ENCODE data around the gene PMPCA.

Gene PMPCA

GRCh38 chr9:136462664-136463063, 52.2 kb downstream of the PMPCA start:
- WGBS, 2 experiments (ENCODE audit: insufficient coverage in 2 of 2), result 96 to 98% methylated on average over 17 of the region's 17 CpGs
- Histone ChIP-seq H3K27ac (ENCODE audit: low read depth, low read length, severe bottlenecking) (no peak overlapping the region), H3K4me3 (ENCODE audit: extremely low read depth, insufficient read depth, low read length, poor library complexity, severe bottlenecking) (no peak overlapping the region), H3K9me3 (ENCODE audit: control insufficient read depth, low read length) (no peaks in the 10 kb centered on the region), H3K36me3 (ENCODE audit: control insufficient read depth, insufficient read depth, low read length) (peaks cover 98% of the 10 kb centered on the region), H3K4me1 (ENCODE audit: control insufficient read depth, insufficient read depth, low read length, poor library complexity, severe bottlenecking) (no peaks in the 10 kb centered on the region)

- Histone ChIP-seq H3K36me3 (ENCODE audit: control insufficient read depth, insufficient read depth, low read length) (peaks cover 99% of the 10 kb centered on the region), H3K4me3 (ENCODE audit: extremely low read depth, insufficient read depth, low read length, poor library complexity, severe bottlenecking) (no peak overlapping the region), H3K9me3 (ENCODE audit: control insufficient read depth, low read length) (no peaks in the 10 kb centered on the region), H3K4me1 (ENCODE audit: control insufficient read depth, insufficient read depth, low read length, poor library complexity, severe bottlenecking) (no peaks in the 10 kb centered on the region), H3K27ac (ENCODE audit: low read depth, low read length, severe bottlenecking) (no peak overlapping the region)
- WGBS, 2 experiments (ENCODE audit: insufficient coverage in 2 of 2), result 97 to 99% methylated on average over 12 to 14 of the region's 14 CpGs
Observed at GRCh38 chr9:136463578-136463977, 53.1 kb downstream of the PMPCA start.

- Histone ChIP-seq H3K27ac (ENCODE audit: low read depth, low read length, severe bottlenecking) (no peak overlapping the region), H3K9me3 (ENCODE audit: control insufficient read depth, low read length) (no peaks in the 10 kb centered on the region), H3K4me3 (ENCODE audit: extremely low read depth, insufficient read depth, low read length, poor library complexity, severe bottlenecking) (no peak overlapping the region), H3K4me1 (ENCODE audit: control insufficient read depth, insufficient read depth, low read length, poor library complexity, severe bottlenecking) (no peaks in the 10 kb centered on the region), H3K36me3 (ENCODE audit: control insufficient read depth, insufficient read depth, low read length) (peaks cover 96% of the 10 kb centered on the region)
- 96 to 100% methylated on average over 6 of the region's 6 CpGs for WGBS, 2 experiments (ENCODE audit: insufficient coverage in 2 of 2)
Observed at GRCh38 chr9:136464241-136464640, 53.8 kb downstream of the PMPCA start.

GRCh38 chr9:136465500-136466154, 55.2 kb downstream of the PMPCA start:
- no peak overlapping the region for H3K4me3 ChIP-seq (ENCODE audit: extremely low read depth, insufficient read depth, low read length, poor library complexity, severe bottlenecking)
- no peak overlapping the region for H3K27ac ChIP-seq (ENCODE audit: low read depth, low read length, severe bottlenecking)
- no peaks in the 10 kb centered on the region for H3K9me3 ChIP-seq (ENCODE audit: control insufficient read depth, low read length)
- H3K4me1 ChIP-seq (ENCODE audit: control insufficient read depth, insufficient read depth, low read length, poor library complexity, severe bottlenecking), result no peaks in the 10 kb centered on the region
- 95 to 98% methylated on average over 27 of the region's 27 CpGs for whole genome bisulfite sequencing, 2 experiments (ENCODE audit: insufficient coverage in 2 of 2)
- H3K36me3 ChIP-seq (ENCODE audit: control insufficient read depth, insufficient read depth, low read length), result peaks cover 97% of the 10 kb centered on the region

- WGBS, 2 experiments (ENCODE audit: insufficient coverage in 2 of 2), result 97 to 98% methylated on average over 30 of the region's 30 CpGs
- Histone ChIP-seq H3K36me3 (ENCODE audit: control insufficient read depth, insufficient read depth, low read length) (peaks cover 97% of the 10 kb centered on the region), H3K4me3 (ENCODE audit: extremely low read depth, insufficient read depth, low read length, poor library complexity, severe bottlenecking) (no peak overlapping the region)
Observed at GRCh38 chr9:136466155-136466541, 55.7 kb downstream of the PMPCA start.

GRCh38 chr9:136467766-136468165, 57.3 kb downstream of the PMPCA start:
- Histone ChIP-seq H3K27ac (ENCODE audit: low read depth, low read length, severe bottlenecking) (no peak overlapping the region), H3K9me3 (ENCODE audit: control insufficient read depth, low read length) (no peaks in the 10 kb centered on the region), H3K4me3 (ENCODE audit: extremely low read depth, insufficient read depth, low read length, poor library complexity, severe bottlenecking) (no peak overlapping the region), H3K4me1 (ENCODE audit: control insufficient read depth, insufficient read depth, low read length, poor library complexity, severe bottlenecking) (no peaks in the 10 kb centered on the region), H3K36me3 (ENCODE audit: control insufficient read depth, insufficient read depth, low read length) (peaks cover 97% of the 10 kb centered on the region)
- WGBS, 2 experiments (ENCODE audit: insufficient coverage in 2 of 2), result 98% methylated on average over 11 to 15 of the region's 15 CpGs

More at GRCh38 chr9:136466155-136466541, 55.7 kb downstream of the PMPCA start:
- Histone ChIP-seq H3K4me1 (ENCODE audit: control insufficient read depth, insufficient read depth, low read length, poor library complexity, severe bottlenecking) (no peaks in the 10 kb centered on the region), H3K27ac (ENCODE audit: low read depth, low read length, severe bottlenecking) (no peak overlapping the region), H3K9me3 (ENCODE audit: control insufficient read depth, low read length) (no peaks in the 10 kb centered on the region)

- Histone ChIP-seq H3K27ac (ENCODE audit: low read depth, low read length, severe bottlenecking) (no peak overlapping the region), H3K4me1 (ENCODE audit: control insufficient read depth, insufficient read depth, low read length, poor library complexity, severe bottlenecking) (no peaks in the 10 kb centered on the region), H3K36me3 (ENCODE audit: control insufficient read depth, insufficient read depth, low read length) (peaks cover 97% of the 10 kb centered on the region), H3K9me3 (ENCODE audit: control insufficient read depth, low read length) (no peaks in the 10 kb centered on the region), H3K4me3 (ENCODE audit: extremely low read depth, insufficient read depth, low read length, poor library complexity, severe bottlenecking) (no peak overlapping the region)
- 97 to 98% methylated on average over 11 of the region's 11 CpGs for WGBS, 2 experiments (ENCODE audit: insufficient coverage in 2 of 2)
Observed at GRCh38 chr9:136470356-136470755, 59.9 kb downstream of the PMPCA start.

GRCh38 chr9:136470792-136471469, 60.5 kb downstream of the PMPCA start:
- no peaks in the 10 kb centered on the region for H3K4me1 ChIP-seq (ENCODE audit: control insufficient read depth, insufficient read depth, low read length, poor library complexity, severe bottlenecking)
- no peaks in the 10 kb centered on the region for H3K9me3 ChIP-seq (ENCODE audit: control insufficient read depth, low read length)
- no peak overlapping the region for H3K4me3 ChIP-seq (ENCODE audit: extremely low read depth, insufficient read depth, low read length, poor library complexity, severe bottlenecking)
- H3K36me3 ChIP-seq (ENCODE audit: control insufficient read depth, insufficient read depth, low read length), result peaks cover 97% of the 10 kb centered on the region
- no peak overlapping the region for H3K27ac ChIP-seq (ENCODE audit: low read depth, low read length, severe bottlenecking)
- WGBS, 2 experiments (ENCODE audit: insufficient coverage in 2 of 2), result 96 to 99% methylated on average over 7 to 11 of the region's 12 CpGs

GRCh38 chr9:136471802-136472487, 61.5 kb downstream of the PMPCA start:
- 93 to 98% methylated on average over 12 to 19 of the region's 19 CpGs for WGBS, 2 experiments (ENCODE audit: insufficient coverage in 2 of 2)
- H3K36me3 ChIP-seq (ENCODE audit: control insufficient read depth, insufficient read depth, low read length), result peaks cover 97% of the 10 kb centered on the region

GRCh38 chr9:136472640-136473353, 62.3 kb downstream of the PMPCA start:
- Histone ChIP-seq H3K4me1 (ENCODE audit: control insufficient read depth, insufficient read depth, low read length, poor library complexity, severe bottlenecking) (no peaks in the 10 kb centered on the region), H3K9me3 (ENCODE audit: control insufficient read depth, low read length) (no peaks in the 10 kb centered on the region), H3K36me3 (ENCODE audit: control insufficient read depth, insufficient read depth, low read length) (peaks cover 97% of the 10 kb centered on the region), H3K4me3 (ENCODE audit: extremely low read depth, insufficient read depth, low read length, poor library complexity, severe bottlenecking) (no peak overlapping the region), H3K27ac (ENCODE audit: low read depth, low read length, severe bottlenecking) (no peak overlapping the region)
- 97 to 98% methylated on average over 24 to 25 of the region's 28 CpGs for WGBS, 2 experiments (ENCODE audit: insufficient coverage in 2 of 2)

More at GRCh38 chr9:136471802-136472487, 61.5 kb downstream of the PMPCA start:
- no peak overlapping the region for H3K27ac ChIP-seq (ENCODE audit: low read depth, low read length, severe bottlenecking)
- no peak overlapping the region for H3K4me3 ChIP-seq (ENCODE audit: extremely low read depth, insufficient read depth, low read length, poor library complexity, severe bottlenecking)
- no peaks in the 10 kb centered on the region for H3K9me3 ChIP-seq (ENCODE audit: control insufficient read depth, low read length)
- H3K4me1 ChIP-seq (ENCODE audit: control insufficient read depth, insufficient read depth, low read length, poor library complexity, severe bottlenecking), result no peaks in the 10 kb centered on the region
